HG03064 (cell line): ENCODE measurements around the gene TRPC3.

Experiments
- ATAC-seq: cut with Tn5 transposase; IDR thresholded peaks from one replicate; pipeline ENCODE4 v1.9.1; 2021; ENCODE audit warnings: low read depth; ENCODE audit not compliant: unreplicated experiment

The TRPC3 gene

GRCh38 chr4:121951521-121952110 is at the start of gene TRPC3:
Gene TRPC3, minus strand, starts transcription at chr4:121952060. Its CDS starts 380 bp downstream, at chr4:121951680.
- ATAC-seq: no peak

GRCh38 chr4:122000849-122001248 is 49.0 kb upstream of the TRPC3 start:
- no peak for ATAC-seq

DNA sequence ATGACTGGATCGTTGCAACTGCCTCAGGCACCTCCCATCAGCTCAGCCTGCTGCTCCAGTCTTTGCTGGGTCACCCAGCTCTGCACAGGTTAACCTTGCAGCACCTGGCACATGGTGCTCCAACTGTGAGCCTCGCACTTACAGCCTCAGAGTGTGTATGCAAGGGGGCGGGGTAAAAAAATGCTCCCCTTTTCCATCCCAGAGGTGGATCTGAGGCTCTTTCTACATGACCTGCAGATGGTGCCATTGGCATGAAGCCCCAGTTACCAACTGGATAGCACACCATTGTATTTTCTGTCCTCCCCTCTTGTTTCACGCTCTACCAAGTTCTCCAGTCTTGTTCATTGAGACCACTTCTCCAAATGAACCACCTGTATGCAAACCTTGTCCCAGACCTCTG is 46.2 kb upstream of the TRPC3 start:
- ATAC-seq: no peak

- ATAC-seq: no peak
Observed at GRCh38 chr4:121995790-121996537, 44.1 kb upstream of the TRPC3 start.

DNA sequence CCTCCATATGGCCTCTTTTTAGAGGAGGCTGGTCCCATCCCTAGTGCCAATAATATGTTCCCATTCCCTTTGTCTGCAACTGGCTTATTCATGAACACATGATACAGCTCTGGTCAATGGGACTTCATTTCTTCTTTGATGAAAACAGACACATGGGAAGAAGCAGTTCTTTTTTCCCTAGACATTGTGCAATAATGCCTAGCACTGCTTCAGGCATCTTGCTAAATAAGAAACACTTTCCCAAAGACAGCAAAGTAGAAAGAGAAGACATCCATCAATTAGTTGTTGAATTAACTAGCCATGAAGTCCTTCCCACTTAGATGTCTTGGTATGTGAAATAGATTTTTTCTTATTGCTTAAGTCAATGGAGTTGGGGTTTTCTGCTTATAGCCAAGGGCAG is 40.1 kb upstream of the TRPC3 start:
- ATAC-seq: no peak

GRCh38 chr4:121990489-121990888 is 38.6 kb upstream of the TRPC3 start:
- no peak for ATAC-seq

GRCh38 chr4:121989715-121990114 is 37.9 kb upstream of the TRPC3 start:
- ATAC-seq: no peak

DNA sequence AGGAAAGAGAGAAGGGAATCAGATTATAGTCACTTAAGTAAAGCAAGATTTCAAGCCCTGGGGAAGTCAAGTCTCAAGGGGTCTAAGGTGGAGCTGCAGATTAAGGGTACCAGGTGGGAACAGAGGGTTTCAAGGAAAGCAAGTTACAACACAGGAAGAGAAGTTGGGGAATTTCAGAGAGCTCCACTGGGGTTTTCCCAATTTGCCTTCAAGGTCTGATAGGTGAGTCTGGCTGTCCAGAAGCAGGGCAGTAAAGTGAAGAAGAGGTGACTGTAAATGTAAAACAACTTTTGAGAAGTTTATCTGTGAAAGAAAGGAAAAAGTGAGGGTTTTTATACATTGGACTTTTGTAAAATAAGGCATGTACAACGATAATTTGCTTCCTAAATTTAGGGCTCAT is 37.1 kb upstream of the TRPC3 start:
- ATAC-seq: no peak

GRCh38 chr4:121980643-121981042 is 28.8 kb upstream of the TRPC3 start:
- no peak for ATAC-seq

DNA sequence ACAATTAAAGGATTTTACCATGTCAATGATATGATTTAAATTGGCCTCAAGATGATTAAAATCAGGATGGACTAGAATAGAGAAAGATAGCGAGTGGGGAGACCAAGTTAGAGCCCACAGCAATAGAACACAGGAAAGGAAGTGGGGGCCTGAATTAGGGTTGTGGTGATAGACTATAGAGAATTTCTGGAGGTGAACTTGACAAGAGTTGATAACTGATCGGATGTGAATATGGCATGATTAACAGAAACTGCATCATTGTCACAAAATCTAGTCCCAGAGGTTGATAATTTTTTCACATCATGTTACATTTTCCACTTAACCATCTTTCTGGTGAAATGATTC is 26.3 kb upstream of the TRPC3 start:
- peak; percentile 64 for ATAC-seq

DNA sequence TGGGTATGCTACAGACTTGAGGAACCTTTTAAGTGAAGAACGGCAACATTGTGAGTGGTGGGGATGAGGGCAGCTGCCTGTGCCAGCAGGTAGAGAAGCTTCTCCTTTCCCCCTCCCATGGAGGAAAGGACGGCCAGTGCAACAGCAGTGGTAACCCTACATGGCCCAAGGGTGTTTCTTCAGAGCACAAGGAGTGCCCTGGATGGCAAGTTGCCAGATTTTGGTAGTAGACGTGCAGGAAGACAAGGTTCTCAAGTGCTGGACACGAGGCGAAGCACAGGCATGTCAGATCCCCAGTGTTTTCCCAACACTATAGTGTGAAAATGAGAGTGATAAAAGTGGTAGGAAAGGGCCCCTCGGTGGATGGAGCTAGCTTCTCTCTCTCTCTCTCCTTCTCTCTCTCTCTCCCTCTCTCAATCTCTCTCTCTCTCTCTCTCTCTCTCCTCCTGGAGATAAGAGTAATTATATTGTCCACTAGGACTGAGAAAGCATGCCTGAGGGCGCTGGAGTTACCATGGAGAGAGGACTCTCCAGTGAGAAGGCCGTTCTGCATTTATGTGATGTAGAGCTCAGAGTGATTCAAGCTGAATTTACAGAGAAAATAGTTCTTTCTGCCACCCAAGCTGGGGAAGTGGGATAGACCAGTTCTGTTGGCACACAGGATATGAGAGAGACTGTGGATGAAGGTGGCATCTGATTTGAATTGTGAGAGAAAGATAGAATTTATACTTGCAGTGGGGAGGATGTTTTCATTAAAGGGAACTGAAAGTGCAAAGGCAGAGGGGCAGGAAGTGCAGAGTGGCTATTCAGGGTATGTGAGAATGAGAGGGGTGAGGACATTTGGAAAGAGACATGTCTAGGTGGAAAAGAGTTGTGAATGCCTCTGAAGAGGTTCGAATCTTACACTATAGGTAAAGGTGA is 25.7 kb upstream of the TRPC3 start:
- peak; percentile 97 for ATAC-seq

DNA sequence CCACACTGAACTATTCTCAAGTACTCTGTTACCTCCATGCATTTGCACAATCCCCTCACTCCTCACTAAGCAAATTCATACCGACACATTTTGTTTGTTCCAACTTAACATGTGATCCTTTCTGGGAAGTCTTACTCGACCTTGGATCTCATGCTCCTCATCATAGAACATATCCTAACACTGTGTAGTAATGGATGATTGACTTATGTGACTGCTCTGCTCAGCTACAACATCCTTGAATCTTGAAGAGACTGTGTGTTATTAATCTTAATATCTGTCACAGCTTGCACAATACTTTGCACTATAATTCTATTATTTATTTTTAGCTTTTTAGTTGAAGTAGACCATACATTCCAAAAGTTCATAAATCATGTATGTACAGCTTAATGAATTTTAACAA is 23.9 kb upstream of the TRPC3 start:
- no peak for ATAC-seq

GRCh38 chr4:121973816-121974215 is 22.0 kb upstream of the TRPC3 start:
- no peak for ATAC-seq

DNA sequence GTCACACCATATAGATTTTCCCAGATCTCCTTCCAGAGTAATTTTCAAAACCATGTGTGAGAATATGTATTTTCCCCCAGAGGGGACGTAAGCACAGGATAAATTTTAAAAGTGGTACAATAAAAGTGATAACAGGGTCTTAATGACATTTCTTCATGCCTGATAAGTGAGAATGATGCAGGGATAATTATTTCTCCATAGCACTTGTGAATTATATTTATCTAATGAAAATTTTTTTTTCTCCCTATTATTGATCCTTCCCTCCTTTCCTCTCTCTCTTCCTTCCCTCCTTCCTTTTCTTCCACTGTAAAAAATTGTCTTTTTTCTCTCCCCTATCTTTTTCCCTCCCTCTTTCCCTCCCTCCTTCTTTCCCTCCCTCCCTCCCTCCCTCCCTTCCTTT is 17.0 kb upstream of the TRPC3 start:
- ATAC-seq: no peak

GRCh38 chr4:121964958-121965357 is 13.1 kb upstream of the TRPC3 start:
- no peak for ATAC-seq

DNA sequence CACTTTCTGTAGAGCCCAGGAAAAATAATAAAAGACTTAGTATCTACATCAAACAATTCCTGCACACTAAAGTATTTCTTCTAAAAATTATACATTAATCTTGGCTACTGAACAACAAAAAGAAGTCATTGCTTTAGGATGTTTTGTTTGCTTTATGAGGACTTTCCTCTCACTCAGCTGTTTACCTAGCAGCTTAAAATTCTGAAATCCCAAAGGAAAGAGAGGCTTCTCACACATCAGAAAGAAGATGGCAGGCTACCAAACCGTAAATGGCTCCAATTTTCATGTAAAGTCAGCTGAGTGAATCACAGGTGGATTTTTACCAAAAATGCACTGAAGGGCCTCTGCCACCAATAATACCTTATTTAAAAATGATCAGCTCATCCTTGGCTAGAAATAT is 9.0 kb upstream of the TRPC3 start:
- no peak for ATAC-seq

DNA sequence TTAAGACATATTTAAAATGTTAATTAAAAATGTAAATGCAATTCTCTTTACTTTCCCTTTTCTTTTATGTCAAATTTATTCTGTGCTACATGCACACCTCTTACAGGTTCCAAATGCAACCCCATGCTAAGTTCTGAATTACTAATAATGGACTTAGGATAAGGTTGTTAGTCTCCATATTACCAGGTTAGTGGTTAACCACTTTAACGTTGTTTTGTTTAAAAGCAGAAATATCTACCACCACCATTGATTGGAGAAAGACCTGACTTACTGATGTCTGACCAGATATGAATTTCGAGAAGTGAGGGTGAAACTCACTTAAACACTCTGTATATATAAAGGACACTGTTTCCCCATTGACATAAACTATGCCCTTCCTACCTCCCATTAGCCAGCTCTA is 6.9 kb upstream of the TRPC3 start:
- no peak for ATAC-seq

- no peak for ATAC-seq
Observed at GRCh38 chr4:121957266-121957665, 5.4 kb upstream of the TRPC3 start.

- ATAC-seq: no peak
Observed at GRCh38 chr4:121953860-121954259, 2.0 kb upstream of the TRPC3 start.

GRCh38 chr4:121952290-121952689 is 430 bp upstream of the TRPC3 start:
- ATAC-seq: no peak

GRCh38 chr4:121950680-121951520 is 960 bp downstream of the TRPC3 start:
- ATAC-seq: peak; percentile 18
